Neural cell (in vitro differentiated cells): ENCODE results near the gene CDC5L. TPM values are rescaled to one million over a fixed set of nuclear protein-coding genes. Genes with fewer than 3 reads are reported as not detected.

Source experiments
- H2AFZ ChIP-seq: fragments of 200-600, 300-800 bp; sonication (generic), shearing (Covaris generic); 2 replicates; pipeline ENCODE4 v1.6.0; 2014; ENCODE audit warnings: low read depth, mild to moderate bottlenecking, antibody characterized with exemption, low read length, moderate library complexity
- H3F3A ChIP-seq: fragments of 200-600 bp; shearing (Covaris generic); 2 replicates; pipeline ENCODE4 v1.6.1; 2016; ENCODE audit warnings: mild to moderate bottlenecking, moderate library complexity, mixed read lengths, antibody characterized with exemption, low read length; ENCODE audit not compliant: insufficient read depth, poor library complexity, severe bottlenecking
- H3K27ac ChIP-seq: fragments of 200-600, 300-800 bp; sonication (generic), shearing (Covaris generic); 2 replicates; pipeline ENCODE4 v1.5.1; 2014; ENCODE audit warnings: mild to moderate bottlenecking, low read length, moderate library complexity
- H3K27me3 ChIP-seq: fragments of 300-800, 200-600 bp; sonication (generic), shearing (Covaris generic); 2 replicates; pipeline ENCODE4 v1.6.0; 2014; ENCODE audit warnings: mild to moderate bottlenecking, low read depth, low read length, moderate library complexity; ENCODE audit not compliant: insufficient read depth
- H3K36me3 ChIP-seq: fragments of 300-800, 200-600 bp; sonication (generic), shearing (Covaris generic); 2 replicates; pipeline ENCODE4 v1.5.1; 2014; ENCODE audit warnings: mild to moderate bottlenecking, antibody characterized with exemption, low read length, moderate library complexity; ENCODE audit not compliant: insufficient read depth
- H3K4me2 ChIP-seq: fragments of 300-800, 200-600 bp; sonication (generic), shearing (Covaris generic); 2 replicates; pipeline ENCODE4 v1.6.0; 2014; ENCODE audit warnings: mild to moderate bottlenecking, low read length
- H3K4me3 ChIP-seq: fragments of 300-800, 200-600 bp; sonication (generic), shearing (Covaris generic); 2 replicates; pipeline ENCODE4 v1.5.1; 2014; ENCODE audit warnings: mild to moderate bottlenecking, low read length, moderate library complexity
- H3K79me2 ChIP-seq: fragments of 200-600 bp; shearing (Covaris generic); replicated peaks from 2 replicates; pipeline ENCODE4 v1.6.0; 2014; ENCODE audit warnings: mild to moderate bottlenecking, low read length, moderate library complexity; ENCODE audit not compliant: insufficient read depth
- H3K9ac ChIP-seq: fragments of 300-800, 200-600 bp; sonication (generic), shearing (Covaris generic); 2 replicates; pipeline ENCODE4 v1.6.1; 2016; ENCODE audit warnings: mild to moderate bottlenecking, low read length, mixed read lengths
- H3K9me2 ChIP-seq: fragments of 200-600 bp; shearing (Covaris generic); 2 replicates; pipeline ENCODE4 v1.6.1; 2016; ENCODE audit warnings: mild to moderate bottlenecking, low read length, mixed read lengths; ENCODE audit not compliant: insufficient read depth
- H3K9me3 ChIP-seq: fragments of 200-600, 300-800 bp; sonication (generic), shearing (Covaris generic); 2 replicates; pipeline ENCODE4 v1.6.1; 2016; ENCODE audit warnings: mild to moderate bottlenecking, mixed run types, low read length, moderate library complexity, mixed read lengths
- H4K20me1 ChIP-seq: fragments of 200-600 bp; shearing (Covaris generic); 2 replicates; pipeline ENCODE4 v1.6.1; 2016; ENCODE audit warnings: mild to moderate bottlenecking, mixed run types; ENCODE audit not compliant: insufficient read depth
- CTCF ChIP-seq: fragments of 450-650 bp; IDR thresholded peaks from 2 replicates; pipeline ENCODE4 v1.5.1; 2014; ENCODE audit warnings: antibody characterized with exemption, mild to moderate bottlenecking, moderate library complexity; ENCODE audit not compliant: poor library complexity, severe bottlenecking
- EP300 ChIP-seq: fragments of 450-650 bp; conservative IDR thresholded peaks from 2 replicates; pipeline ENCODE4 v1.6.1; 2014; ENCODE audit warnings: antibody characterized with exemption, mild to moderate bottlenecking, moderate library complexity; ENCODE audit not compliant: poor library complexity, severe bottlenecking
- EZH2 ChIP-seq: fragments of 200-600, 300-800 bp; shearing (Covaris generic), sonication (generic); IDR thresholded peaks from 2 replicates; pipeline ENCODE4 v1.6.1; 2014; ENCODE audit warnings: antibody characterized with exemption, low read length, borderline replicate concordance, mild to moderate bottlenecking; ENCODE audit not compliant: insufficient read depth, poor library complexity, severe bottlenecking
- MXI1 ChIP-seq: fragments of 450-650 bp; conservative IDR thresholded peaks from 2 replicates; pipeline ENCODE4 v1.6.1; 2014; ENCODE audit warnings: antibody characterized with exemption, mild to moderate bottlenecking; ENCODE audit not compliant: poor library complexity, severe bottlenecking
- POLR2AphosphoS5 ChIP-seq: IDR thresholded peaks from 2 replicates; pipeline ENCODE4 v1.6.1; 2012
- RAD21 ChIP-seq: fragments of 450-650 bp; conservative IDR thresholded peaks from 2 replicates; pipeline ENCODE4 v1.6.1; 2014; ENCODE audit warnings: antibody characterized with exemption, mild to moderate bottlenecking, moderate library complexity
- REST ChIP-seq: IDR thresholded peaks from 2 replicates; pipeline ENCODE4 v1.6.1; 2012; ENCODE audit warnings: borderline replicate concordance
- SMC3 ChIP-seq: fragments of 450-650 bp; conservative IDR thresholded peaks from 2 replicates; pipeline ENCODE4 v1.6.1; 2014; ENCODE audit warnings: antibody characterized with exemption, mild to moderate bottlenecking, moderate library complexity; ENCODE audit not compliant: poor library complexity
- TAF1 ChIP-seq: IDR thresholded peaks from 2 replicates; pipeline ENCODE4 v1.6.1; 2012; ENCODE audit warnings: low read depth
- polyA plus RNA-seq: library from polyadenylated mRNA; depleted of rRNA; stranded (reverse); fragments of >200 nt; gene quantifications from 2 replicates; pipeline ENCODE4 v1.2.3, GENCODE V29; 2014

CDC5L gene
- polyA plus RNA-seq, 1 donor from 2014 or later: 28.9 TPM

GRCh38 chr6:44423306-44423705 is 35.8 kb downstream of the CDC5L start:
- Histone ChIP-seq H3K27me3 (no peaks in the 10 kb centered on the region), H4K20me1 (no peaks in the 10 kb centered on the region), H2AFZ (no peak overlapping the region), H3K36me3 (peaks cover 13% of the 10 kb centered on the region), H3K79me2 (no peaks in the 10 kb centered on the region), H3K9me3 (no peaks in the 10 kb centered on the region), H3K27ac (no peak overlapping the region), H3K4me2 (no peak overlapping the region), H3K4me3 (no peak overlapping the region), H3K9me2 (no peaks in the 10 kb centered on the region), H3K9ac (no peak overlapping the region), H3F3A (no peaks in the 10 kb centered on the region)
- no peak for TF ChIP-seq EZH2
- no peak for TF ChIP-seq REST
- no peak for TF ChIP-seq MXI1
- TF ChIP-seq SMC3: no peak
- TF ChIP-seq POLR2AphosphoS5: no peak
- no peak for TF ChIP-seq CTCF
- TF ChIP-seq EP300: no peak
- TF ChIP-seq TAF1: no peak
- TF ChIP-seq RAD21: no peak

GRCh38 chr6:44425951-44426350 is 38.4 kb downstream of the CDC5L start:
- H3K9me3 ChIP-seq: no peaks in the 10 kb centered on the region
- H4K20me1 ChIP-seq: no peaks in the 10 kb centered on the region
- no peaks in the 10 kb centered on the region for H3F3A ChIP-seq
- H3K9ac ChIP-seq: no peak overlapping the region
- no peaks in the 10 kb centered on the region for H3K27me3 ChIP-seq
- H3K79me2 ChIP-seq: no peaks in the 10 kb centered on the region
- H3K36me3 ChIP-seq: peaks cover 9% of the 10 kb centered on the region
- H3K4me3 ChIP-seq: no peak overlapping the region
- no peak overlapping the region for H3K4me2 ChIP-seq
- H2AFZ ChIP-seq: no peak overlapping the region
- no peaks in the 10 kb centered on the region for H3K9me2 ChIP-seq
- H3K27ac ChIP-seq: no peak overlapping the region
- TF ChIP-seq SMC3 (no peak), EP300 (no peak), REST (no peak), POLR2AphosphoS5 (no peak), RAD21 (no peak), TAF1 (no peak), EZH2 (no peak), MXI1 (no peak), CTCF (no peak)
